Measurements from ENCODE around the gene MMP15. TPM values are rescaled to one million over a fixed set of nuclear protein-coding genes. Genes with fewer than 3 reads are reported as not detected.

Gene MMP15
- total RNA-seq, 1 donor from 2014 or later: 7.2 TPM

DNA sequence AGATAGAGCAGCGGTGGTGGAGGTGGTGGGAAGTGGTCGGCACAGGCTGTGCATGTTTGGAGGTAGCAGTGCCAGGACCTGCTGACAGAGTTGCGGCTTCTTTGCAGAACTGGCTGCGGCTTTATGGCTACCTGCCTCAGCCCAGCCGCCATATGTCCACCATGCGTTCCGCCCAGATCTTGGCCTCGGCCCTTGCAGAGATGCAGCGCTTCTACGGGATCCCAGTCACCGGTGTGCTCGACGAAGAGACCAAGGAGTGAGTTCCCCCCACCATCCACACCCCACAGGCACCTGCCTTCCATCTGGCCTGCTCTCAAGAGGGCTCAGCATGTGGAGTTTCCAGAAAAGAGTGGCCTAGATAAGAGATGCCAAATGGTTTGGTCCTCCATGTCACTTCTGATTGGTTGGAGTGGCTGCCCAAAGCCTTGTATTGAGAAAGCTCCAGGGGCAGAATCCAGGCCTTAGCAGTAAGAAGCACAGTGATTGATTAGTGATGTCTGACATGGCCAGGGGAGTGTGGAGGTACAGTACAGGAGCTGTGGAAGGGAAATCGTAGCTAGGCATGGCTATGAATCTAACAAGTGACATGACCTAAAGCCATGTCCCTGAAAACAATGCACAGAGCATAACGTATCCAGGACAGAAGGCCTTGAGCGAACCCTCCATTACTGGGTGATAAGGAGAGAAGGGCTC, 12.0 kb downstream of the MMP15 start:
- Mint-ChIP-seq H3K27me3 (ENCODE audit: insufficient read depth, low read depth) (peaks cover 6% of the 10 kb centered on the region), H3K9me3 (no peaks in the 10 kb centered on the region), H3K36me3 (no peaks in the 10 kb centered on the region), H3K4me3 (no peak overlapping the region), H3K27ac (no peak overlapping the region), H3K4me1 (peaks cover 5% of the 10 kb centered on the region)
- Histone ChIP-seq H3K27me3 (no peaks in the 10 kb centered on the region), H2AFZ (replicated peaks) (no peak overlapping the region), H3F3A (ENCODE audit: low read depth) (no peaks in the 10 kb centered on the region), H3K36me3 (no peaks in the 10 kb centered on the region), H4K20me1 (ENCODE audit: low read depth) (peaks cover 2% of the 10 kb centered on the region), H3K27ac (no peak overlapping the region), H3K4me2 (no peak overlapping the region), H3K4me1 (peaks cover 6% of the 10 kb centered on the region), H3K9ac (no peak overlapping the region), H3K9me3 (ENCODE audit: low read depth) (no peaks in the 10 kb centered on the region), H3K4me3 (no peak overlapping the region), H3K79me2 (ENCODE audit: low read depth) (no peaks in the 10 kb centered on the region)
- TF ChIP-seq EZH2phosphoT487 (IDR thresholded peaks at IDR 0.05): no peak
- no peak for TF ChIP-seq EZH2 (IDR thresholded peaks at IDR 0.05)
- TF ChIP-seq, protein P1, sequence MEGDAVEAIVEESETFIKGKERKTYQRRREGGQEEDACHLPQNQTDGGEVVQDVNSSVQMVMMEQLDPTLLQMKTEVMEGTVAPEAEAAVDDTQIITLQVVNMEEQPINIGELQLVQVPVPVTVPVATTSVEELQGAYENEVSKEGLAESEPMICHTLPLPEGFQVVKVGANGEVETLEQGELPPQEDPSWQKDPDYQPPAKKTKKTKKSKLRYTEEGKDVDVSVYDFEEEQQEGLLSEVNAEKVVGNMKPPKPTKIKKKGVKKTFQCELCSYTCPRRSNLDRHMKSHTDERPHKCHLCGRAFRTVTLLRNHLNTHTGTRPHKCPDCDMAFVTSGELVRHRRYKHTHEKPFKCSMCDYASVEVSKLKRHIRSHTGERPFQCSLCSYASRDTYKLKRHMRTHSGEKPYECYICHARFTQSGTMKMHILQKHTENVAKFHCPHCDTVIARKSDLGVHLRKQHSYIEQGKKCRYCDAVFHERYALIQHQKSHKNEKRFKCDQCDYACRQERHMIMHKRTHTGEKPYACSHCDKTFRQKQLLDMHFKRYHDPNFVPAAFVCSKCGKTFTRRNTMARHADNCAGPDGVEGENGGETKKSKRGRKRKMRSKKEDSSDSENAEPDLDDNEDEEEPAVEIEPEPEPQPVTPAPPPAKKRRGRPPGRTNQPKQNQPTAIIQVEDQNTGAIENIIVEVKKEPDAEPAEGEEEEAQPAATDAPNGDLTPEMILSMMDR (IDR thresholded peaks at IDR 0.05): no peak
- no peak for DNase-seq (ENCODE audit: low spot score)

DNA sequence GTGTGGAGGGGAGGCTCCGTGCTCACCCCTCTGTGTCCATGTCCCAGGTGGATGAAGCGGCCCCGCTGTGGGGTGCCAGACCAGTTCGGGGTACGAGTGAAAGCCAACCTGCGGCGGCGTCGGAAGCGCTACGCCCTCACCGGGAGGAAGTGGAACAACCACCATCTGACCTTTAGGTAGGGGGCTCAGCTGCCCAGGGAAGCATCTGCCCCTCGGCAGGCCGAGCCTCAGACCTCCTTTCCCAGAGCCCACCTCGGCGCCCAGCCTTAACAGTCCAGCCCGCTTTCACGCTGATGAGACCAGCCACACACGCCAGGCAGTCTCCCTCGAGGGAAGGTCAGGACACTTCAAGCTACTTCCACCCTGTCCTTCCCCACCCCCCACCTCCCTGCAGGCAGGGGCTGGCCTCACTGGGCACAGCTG, 12.7 kb downstream of the MMP15 start:
- no peaks in the 10 kb centered on the region for H3K79me2 ChIP-seq (ENCODE audit: low read depth)
- no peak overlapping the region for H2AFZ ChIP-seq (replicated peaks)
- Mint-ChIP-seq H3K9me3 (no peaks in the 10 kb centered on the region), H3K27me3 (ENCODE audit: insufficient read depth, low read depth) (peaks cover 6% of the 10 kb centered on the region), H3K27ac (no peak overlapping the region), H3K4me1 (peaks cover 2% of the 10 kb centered on the region), H3K36me3 (no peaks in the 10 kb centered on the region), H3K4me3 (no peak overlapping the region)
- TF ChIP-seq EZH2 (IDR thresholded peaks at IDR 0.05) (no peak), EZH2phosphoT487 (IDR thresholded peaks at IDR 0.05) (no peak)
- TF ChIP-seq, protein P1 (IDR thresholded peaks at IDR 0.05): no peak
- no peak overlapping the region for H3K4me2 ChIP-seq
- H3K4me1 ChIP-seq: no peaks in the 10 kb centered on the region
- H3K27me3 ChIP-seq: no peaks in the 10 kb centered on the region
- no peak for DNase-seq (ENCODE audit: low spot score)
- H3F3A ChIP-seq (ENCODE audit: low read depth): no peaks in the 10 kb centered on the region
- no peaks in the 10 kb centered on the region for H4K20me1 ChIP-seq (ENCODE audit: low read depth)
- H3K27ac ChIP-seq: no peak overlapping the region
- no peaks in the 10 kb centered on the region for H3K36me3 ChIP-seq
- H3K9me3 ChIP-seq (ENCODE audit: low read depth): no peaks in the 10 kb centered on the region
- no peak overlapping the region for H3K9ac ChIP-seq
- H3K4me3 ChIP-seq: no peak overlapping the region

DNA sequence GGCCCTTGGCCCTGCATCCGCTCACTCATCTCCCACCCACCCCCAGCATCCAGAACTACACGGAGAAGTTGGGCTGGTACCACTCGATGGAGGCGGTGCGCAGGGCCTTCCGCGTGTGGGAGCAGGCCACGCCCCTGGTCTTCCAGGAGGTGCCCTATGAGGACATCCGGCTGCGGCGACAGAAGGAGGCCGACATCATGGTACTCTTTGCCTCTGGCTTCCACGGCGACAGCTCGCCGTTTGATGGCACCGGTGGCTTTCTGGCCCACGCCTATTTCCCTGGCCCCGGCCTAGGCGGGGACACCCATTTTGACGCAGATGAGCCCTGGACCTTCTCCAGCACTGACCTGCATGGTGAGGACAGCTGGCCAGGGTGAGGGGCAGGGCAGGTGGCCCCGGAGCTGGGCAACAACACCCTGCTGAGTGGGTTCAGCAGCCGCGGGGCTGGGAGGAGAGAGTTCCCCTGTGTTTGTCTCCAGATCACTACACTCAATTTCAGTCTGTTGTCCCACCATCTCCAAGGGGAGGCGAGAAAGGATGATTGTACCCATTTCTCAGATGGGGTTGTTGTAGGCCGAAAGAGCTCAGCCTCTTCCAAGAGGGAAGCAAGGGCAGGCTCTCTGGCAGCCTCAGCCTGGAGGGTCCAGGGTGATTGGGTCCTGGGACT, 14.4 kb downstream of the MMP15 start:
- Histone ChIP-seq H3K27ac (no peak overlapping the region), H3K36me3 (no peaks in the 10 kb centered on the region), H3K79me2 (ENCODE audit: low read depth) (no peaks in the 10 kb centered on the region), H3F3A (ENCODE audit: low read depth) (no peaks in the 10 kb centered on the region), H3K4me2 (no peak overlapping the region), H3K27me3 (no peaks in the 10 kb centered on the region), H4K20me1 (ENCODE audit: low read depth) (no peaks in the 10 kb centered on the region), H3K4me3 (no peak overlapping the region), H3K9ac (no peak overlapping the region), H3K4me1 (no peaks in the 10 kb centered on the region), H2AFZ (replicated peaks) (no peak overlapping the region), H3K9me3 (ENCODE audit: low read depth) (no peaks in the 10 kb centered on the region)
- H3K4me1 Mint-ChIP-seq: no peaks in the 10 kb centered on the region
- TF ChIP-seq, protein P1 (IDR thresholded peaks at IDR 0.05): no peak
- TF ChIP-seq EZH2phosphoT487 (IDR thresholded peaks at IDR 0.05) (no peak), EZH2 (IDR thresholded peaks at IDR 0.05) (no peak)
- H3K27me3 Mint-ChIP-seq (ENCODE audit: insufficient read depth, low read depth): peaks cover 6% of the 10 kb centered on the region
- no peak overlapping the region for H3K4me3 Mint-ChIP-seq
- H3K36me3 Mint-ChIP-seq: no peaks in the 10 kb centered on the region
- no peak for DNase-seq (ENCODE audit: low spot score)
- no peak overlapping the region for H3K27ac Mint-ChIP-seq
- H3K9me3 Mint-ChIP-seq: no peaks in the 10 kb centered on the region

All from neural progenitor cell (in vitro differentiated cells).